Right lung (tissue), 5 donors: ENCODE results near the gene SNED1. TPM values are rescaled to one million over a fixed set of nuclear protein-coding genes. Genes with fewer than 3 reads are reported as not detected.

Source experiments
- DNase-seq, 2 donors: peaks; one replicate each; pipeline ENCODE4 v3.0.0-alpha.2; 2013
- polyA plus RNA-seq, 5 donors: library from polyadenylated mRNA; unstranded; fragments of 120-200 nt; gene quantifications; one replicate each; pipeline versions ENCODE4 v1.2.1 to v1.2.3, GENCODE V29; 2013; ENCODE audit warnings: inconsistent platforms in 1 of 5, low replicate concordance in 1 of 5; ENCODE audit not compliant: insufficient read length in 5 of 5, insufficient read depth in 1 of 5

The SNED1 gene
- polyA plus RNA-seq, 5 donors = 40.8 to 60.3 (median 54.9) TPM

- no peak for DNase-seq
Measured at GRCh38 chr2:240959214-240959940, 39.0 kb upstream of the SNED1 start.

- no peak for DNase-seq
Measured at GRCh38 chr2:240959941-240960308, 38.5 kb upstream of the SNED1 start.

DNA sequence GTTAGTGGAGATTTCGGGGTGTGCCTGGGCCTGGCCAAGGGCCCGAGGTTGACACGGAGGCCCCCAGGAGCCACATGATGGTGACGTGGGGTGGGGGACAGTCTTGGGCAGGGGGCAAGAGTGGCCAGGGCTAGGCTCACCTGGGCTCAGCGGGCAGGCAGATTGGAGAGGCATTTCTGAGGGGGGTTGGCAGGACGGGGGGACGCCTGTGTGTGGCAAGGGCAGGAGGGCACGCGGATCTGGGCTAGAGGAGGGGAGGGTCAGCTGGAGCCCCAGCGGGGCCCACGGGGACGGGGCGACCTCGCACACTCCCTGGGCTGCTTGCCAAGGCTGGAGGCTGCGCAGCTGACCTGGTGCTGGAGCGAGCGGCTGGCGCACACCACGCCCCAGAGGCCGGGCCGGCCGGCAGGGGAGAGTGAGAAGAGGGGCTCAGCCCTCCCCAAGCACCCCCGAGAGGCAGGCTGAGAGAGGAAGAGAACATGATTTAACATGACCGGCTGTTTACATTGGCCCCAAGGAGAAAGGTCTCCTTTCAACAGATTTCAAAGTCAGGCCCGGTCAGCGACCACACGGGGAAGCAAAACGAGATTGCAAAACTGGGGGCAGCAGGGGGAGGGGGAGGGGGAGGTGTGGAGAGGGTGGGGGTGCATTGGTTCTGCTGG is 38.0 kb upstream of the SNED1 start:
- peak; percentile 90 for DNase-seq

DNA sequence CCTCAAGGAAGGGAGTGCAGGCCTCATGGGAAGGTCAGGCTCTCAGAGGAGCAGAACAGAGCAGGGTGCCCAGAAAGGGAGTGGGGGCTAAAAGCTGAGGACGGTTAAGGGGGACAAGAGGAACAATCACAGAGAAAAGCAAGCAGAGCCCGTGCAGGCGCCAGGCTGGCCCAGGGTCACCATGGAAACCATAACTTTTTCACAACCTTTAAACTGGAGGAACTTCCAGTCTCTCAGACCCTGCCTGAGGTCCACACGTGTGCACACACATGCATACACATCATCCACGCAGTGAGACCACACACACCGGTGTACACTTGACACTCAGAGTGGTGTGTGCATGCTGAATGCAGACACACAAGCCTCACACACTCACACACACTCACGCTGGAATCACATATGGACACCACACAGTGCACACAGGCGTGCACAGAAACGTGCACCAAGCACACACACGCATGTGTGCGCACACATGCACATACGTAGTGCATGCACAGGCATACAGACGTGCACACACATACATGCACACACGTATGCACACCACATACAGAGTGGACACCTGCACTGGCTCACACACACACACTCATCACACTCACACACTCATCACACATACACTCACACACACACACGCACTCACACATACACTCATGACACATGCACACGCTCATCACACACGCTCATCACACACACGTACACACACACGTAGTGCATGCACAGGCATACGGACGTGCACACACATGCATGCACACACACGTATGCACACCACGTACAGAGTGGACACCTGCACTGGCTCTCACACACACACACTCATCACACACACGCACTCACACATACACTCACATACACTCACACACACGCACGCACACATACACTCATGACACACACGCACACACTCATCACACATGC is 37.2 kb upstream of the SNED1 start:
- no peak for DNase-seq

DNA sequence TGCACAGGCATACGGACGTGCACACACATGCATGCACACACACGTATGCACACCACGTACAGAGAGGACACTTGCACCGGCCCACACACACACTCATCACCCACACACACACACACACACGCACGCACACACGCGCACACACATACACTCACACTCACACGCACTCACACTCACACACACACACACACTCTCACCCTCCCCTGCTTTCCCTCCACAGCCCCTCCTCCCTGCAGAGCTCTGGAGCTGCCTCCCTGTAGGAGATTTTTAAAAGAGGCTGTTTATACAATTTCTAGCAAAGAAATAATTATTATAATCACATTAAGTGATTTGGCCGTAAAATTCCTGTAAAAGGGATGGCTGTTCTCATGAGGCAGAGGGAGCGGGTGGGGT is 36.5 kb upstream of the SNED1 start:
- DNase-seq = peak in 1 of 2 donors; percentile 64

- peak; percentile 92 to 95 for DNase-seq
Measured at GRCh38 chr2:240962300-240963064, 35.9 kb upstream of the SNED1 start.

DNA sequence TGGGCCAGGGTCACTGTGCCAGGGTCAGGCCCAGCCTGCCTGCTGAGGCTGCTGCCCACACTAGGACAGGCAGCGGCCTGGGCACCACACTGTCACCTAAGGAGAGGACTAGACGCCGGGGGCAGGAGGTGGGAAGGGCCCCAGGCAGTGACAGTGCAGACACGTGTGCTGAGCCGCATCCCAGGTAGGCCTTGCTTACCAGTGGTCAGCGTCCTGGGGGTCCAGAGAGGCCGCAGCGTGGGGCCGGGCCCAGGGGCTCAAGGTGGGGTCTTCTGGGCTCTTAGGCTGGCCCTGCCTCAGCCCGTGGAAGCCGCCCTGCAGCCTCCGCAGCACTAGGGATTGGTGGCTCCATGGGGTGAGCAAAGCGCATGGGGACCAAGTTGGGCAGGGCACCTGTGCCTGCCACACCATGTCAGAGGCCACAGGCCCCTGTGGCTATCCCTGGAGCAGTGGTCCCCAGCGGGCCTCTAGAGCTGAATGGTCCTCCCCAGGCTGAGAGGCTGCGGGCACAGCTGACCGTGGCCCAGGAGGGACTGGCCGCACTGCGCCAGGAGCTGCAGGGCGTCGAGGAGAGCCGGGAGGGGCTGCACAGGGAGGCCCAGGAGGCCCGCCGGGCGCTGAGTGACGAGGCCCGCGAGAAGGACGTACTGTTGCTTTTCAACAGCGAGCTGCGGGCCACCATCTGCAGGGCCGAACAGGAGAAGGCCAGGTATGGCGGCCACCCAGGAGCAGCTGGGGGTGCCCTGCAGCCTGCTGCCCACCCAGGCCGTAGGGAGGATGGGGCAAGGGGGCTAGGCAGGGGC is 35.2 kb upstream of the SNED1 start:
- no peak for DNase-seq

GRCh38 chr2:240963868-240964703 is 34.3 kb upstream of the SNED1 start:
- DNase-seq = no peak

DNA sequence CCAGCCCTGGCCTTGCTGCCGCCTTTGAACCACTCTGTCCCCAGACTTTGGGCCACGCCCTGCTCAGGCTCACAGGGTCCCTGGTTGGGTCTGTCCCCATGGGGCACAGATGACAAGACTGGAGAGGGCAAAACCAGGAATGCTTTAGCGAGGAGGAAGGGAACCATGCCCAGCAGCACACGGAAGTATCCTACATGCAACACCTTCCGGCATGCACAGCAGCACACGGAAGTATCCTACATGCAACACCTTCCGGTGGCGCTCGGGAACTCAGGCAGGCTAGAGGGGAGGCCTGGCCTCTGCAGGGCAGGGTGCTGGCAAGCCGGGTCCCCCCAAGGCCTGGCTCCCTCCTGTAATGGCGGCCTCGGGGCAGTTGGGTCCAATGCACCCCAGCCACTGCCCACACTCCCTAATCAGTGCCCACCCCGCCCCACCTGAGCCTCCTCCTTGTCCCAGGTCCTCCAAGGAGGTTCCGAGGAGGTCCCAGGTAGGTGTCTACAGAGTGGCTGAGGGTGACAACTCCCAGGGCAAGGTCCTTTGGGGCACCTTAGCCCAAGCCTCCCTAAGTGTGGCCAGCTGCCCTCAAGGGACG is 33.6 kb upstream of the SNED1 start:
- no peak for DNase-seq

GRCh38 chr2:240965296-240965904 is 33.0 kb upstream of the SNED1 start:
- no peak for DNase-seq

- DNase-seq = no peak
Measured at GRCh38 chr2:240965905-240966456, 32.4 kb upstream of the SNED1 start.

- DNase-seq = no peak
Measured at GRCh38 chr2:240966457-240966905, 31.9 kb upstream of the SNED1 start.

- no peak for DNase-seq
Measured at GRCh38 chr2:240966906-240967680, 31.3 kb upstream of the SNED1 start.

GRCh38 chr2:240967681-240968621 is 30.5 kb upstream of the SNED1 start:
- DNase-seq = no peak

DNA sequence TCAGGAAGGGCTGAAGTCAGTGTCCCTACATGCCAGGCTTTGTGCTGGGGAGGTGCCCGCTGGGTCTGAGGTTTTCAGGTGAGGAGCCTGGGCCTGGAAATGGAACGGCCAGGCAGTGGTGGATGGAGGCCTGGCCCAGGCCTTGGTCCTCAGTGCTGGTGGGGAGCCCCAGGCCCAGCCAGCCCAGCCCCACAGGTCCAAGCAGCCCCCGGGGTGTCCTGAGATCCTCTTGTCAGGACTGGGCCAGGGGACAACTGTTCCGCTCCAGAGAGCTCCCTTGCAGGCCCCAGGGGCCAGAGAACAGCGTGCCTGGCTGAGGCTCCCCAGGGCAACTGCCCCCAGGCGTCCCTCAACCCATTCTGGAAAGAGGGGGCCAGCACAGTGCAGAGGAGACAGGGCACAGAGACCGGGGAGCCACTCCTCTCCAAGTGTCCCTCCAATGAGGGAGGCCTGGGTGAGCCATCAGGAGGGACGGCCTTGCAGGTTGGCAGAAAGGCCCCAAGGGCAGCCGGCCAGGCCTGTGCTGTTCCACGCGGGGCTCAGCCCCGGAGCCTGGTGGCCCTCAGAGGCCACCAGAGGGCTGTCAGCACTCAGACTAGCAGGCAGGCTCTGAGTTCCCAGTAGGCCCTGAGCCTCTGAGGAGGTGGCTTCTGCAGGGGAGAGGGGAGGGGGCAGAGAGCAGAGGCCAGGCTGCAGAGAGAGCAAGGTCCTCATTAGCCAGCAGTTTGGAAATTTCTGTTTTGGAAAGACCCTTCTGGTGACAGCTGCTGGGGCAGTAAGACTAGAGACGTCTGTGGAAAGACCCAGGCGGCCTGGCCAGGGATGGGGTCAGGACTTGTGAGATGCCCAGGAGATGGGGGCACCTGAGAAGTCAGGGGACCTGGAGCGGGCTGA is 29.4 kb upstream of the SNED1 start:
- no peak for DNase-seq

- DNase-seq = no peak
Measured at GRCh38 chr2:240970104-240970503, 28.3 kb upstream of the SNED1 start.
